KMS-11 (cell line): ENCODE data around the gene GALNT2.
A peak's percentile ranks its signal among the peaks of the same experiment; 100 is the strongest.

Experiments
- H2AFZ ChIP-seq: fragments of 200-600 bp; sonication (generic); 2 replicates; pipeline ENCODE4 v1.6.1; 2016; ENCODE audit warnings: antibody characterized with exemption, mixed run types, low read depth
- H3K27ac ChIP-seq: fragments of 200-600 bp; sonication (generic); 2 replicates; pipeline ENCODE4 v1.6.1; 2016; ENCODE audit warnings: mild to moderate bottlenecking, mixed run types
- H3K27me3 ChIP-seq: fragments of 200-600 bp; sonication (generic); 2 replicates; pipeline ENCODE4 v1.6.1; 2017; ENCODE audit warnings: mild to moderate bottlenecking, low read depth, mixed run types, moderate library complexity; ENCODE audit not compliant: insufficient read depth
- H3K36me3 ChIP-seq: fragments of 200-600 bp; sonication (generic); 2 replicates; pipeline ENCODE4 v1.6.1; 2017; ENCODE audit warnings: mild to moderate bottlenecking, mixed run types; ENCODE audit not compliant: insufficient read depth
- H3K4me1 ChIP-seq: fragments of 200-600 bp; sonication (generic); 2 replicates; pipeline ENCODE4 v1.6.1; 2016; ENCODE audit warnings: mild to moderate bottlenecking, low read depth, mixed run types; ENCODE audit not compliant: poor library complexity, severe bottlenecking
- H3K4me2 ChIP-seq: fragments of 200-600 bp; sonication (generic); 2 replicates; pipeline ENCODE4 v1.7.0; 2016; ENCODE audit warnings: mild to moderate bottlenecking, mixed run types
- H3K4me3 ChIP-seq: fragments of 200-600 bp; sonication (generic); IDR thresholded peaks from 2 replicates; pipeline ENCODE4 v1.6.1; 2017; ENCODE audit warnings: low read depth, low read length, mixed read lengths; ENCODE audit not compliant: insufficient read depth
- H3K79me2 ChIP-seq: fragments of 200-600 bp; sonication (generic); 2 replicates; pipeline ENCODE4 v1.6.1; 2016; ENCODE audit warnings: low read depth, mixed run types; ENCODE audit not compliant: insufficient read depth
- H3K9ac ChIP-seq: fragments of 200-600 bp; sonication (generic); 2 replicates; pipeline ENCODE4 v1.6.1; 2016; ENCODE audit warnings: mild to moderate bottlenecking, mixed run types
- H4K20me1 ChIP-seq: fragments of 200-600 bp; sonication (generic); 2 replicates; pipeline ENCODE4 v1.6.1; 2016; ENCODE audit warnings: mild to moderate bottlenecking, mixed run types; ENCODE audit not compliant: insufficient read depth
- CTCF ChIP-seq: fragments of 200-600 bp; sonication (generic); conservative IDR thresholded peaks from 2 replicates; pipeline ENCODE4 v1.6.1; 2017; ENCODE audit warnings: low read depth, mild to moderate bottlenecking, antibody characterized with exemption, low read length, moderate library complexity, mixed read lengths

GALNT2 gene

DNA sequence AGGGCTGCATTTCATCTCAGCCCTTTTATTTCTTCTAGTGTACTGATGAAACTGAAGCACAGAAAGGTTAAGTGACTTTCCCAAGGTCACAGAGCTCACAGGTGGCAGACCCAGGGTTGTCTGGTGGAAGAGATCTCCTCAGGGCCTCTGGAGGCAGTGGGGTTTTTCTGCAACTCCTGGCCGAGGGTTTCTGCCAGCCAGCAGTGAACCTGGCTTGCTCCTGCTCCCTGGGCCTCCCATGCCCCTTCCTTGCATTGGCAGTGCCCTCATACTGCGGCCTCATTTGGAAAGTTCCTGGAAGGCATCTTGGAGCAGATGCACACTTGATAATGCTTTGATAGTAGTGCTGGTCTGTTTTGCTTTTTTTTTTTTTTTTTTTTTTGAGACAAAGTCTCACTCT is 7.7 kb downstream of the GALNT2 start:
- no peak for TF ChIP-seq CTCF
- Histone ChIP-seq H4K20me1 (peaks cover 52% of the 10 kb centered on the region), H3K9ac (no peak overlapping the region), H3K4me1 (peaks cover 83% of the 10 kb centered on the region), H2AFZ (no peak overlapping the region), H3K36me3 (no peaks in the 10 kb centered on the region), H3K4me2 (peak overlapping the region; percentile 39; the same call in 1 of the 2 replicates), H3K4me3 (no peak overlapping the region), H3K79me2 (peaks cover 100% of the 10 kb centered on the region), H3K27me3 (no peaks in the 10 kb centered on the region), H3K27ac (no peak overlapping the region)

DNA sequence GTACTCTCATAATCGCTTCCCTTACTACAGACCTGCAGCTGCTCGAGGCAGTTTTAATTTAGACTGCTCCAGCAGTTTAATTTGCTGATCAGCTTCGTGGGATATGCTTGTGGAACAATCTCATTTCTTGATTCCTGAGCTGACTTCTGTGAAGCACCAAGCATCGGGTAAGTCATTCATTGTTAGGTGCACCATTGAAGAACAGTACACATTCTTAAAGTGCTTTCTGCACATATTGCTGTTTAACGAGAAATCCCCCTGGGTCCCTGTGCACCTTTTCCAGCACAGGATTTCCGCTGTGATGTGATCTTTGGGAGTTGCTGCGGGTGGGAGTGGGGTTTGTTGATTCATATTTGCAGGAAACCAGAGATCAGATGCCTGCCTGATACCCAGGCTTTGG is 9.1 kb downstream of the GALNT2 start:
- H3K4me2 ChIP-seq: no peak overlapping the region
- H3K9ac ChIP-seq: no peak overlapping the region
- peaks cover 100% of the 10 kb centered on the region for H3K79me2 ChIP-seq
- no peak for TF ChIP-seq CTCF
- H3K27me3 ChIP-seq: no peaks in the 10 kb centered on the region
- peaks cover 78% of the 10 kb centered on the region for H3K4me1 ChIP-seq
- no peak overlapping the region for H2AFZ ChIP-seq
- H3K27ac ChIP-seq: no peak overlapping the region
- no peak overlapping the region for H3K4me3 ChIP-seq
- no peaks in the 10 kb centered on the region for H3K36me3 ChIP-seq
- H4K20me1 ChIP-seq: peaks cover 43% of the 10 kb centered on the region

- H3K4me3 ChIP-seq: no peak overlapping the region
- no peak for TF ChIP-seq CTCF
- no peaks in the 10 kb centered on the region for H3K36me3 ChIP-seq
- H4K20me1 ChIP-seq: peaks cover 36% of the 10 kb centered on the region
- no peak overlapping the region for H3K4me2 ChIP-seq
- H3K9ac ChIP-seq: no peak overlapping the region
- peaks cover 75% of the 10 kb centered on the region for H3K4me1 ChIP-seq
- no peaks in the 10 kb centered on the region for H3K27me3 ChIP-seq
- H2AFZ ChIP-seq: no peak overlapping the region
- peaks cover 100% of the 10 kb centered on the region for H3K79me2 ChIP-seq
- H3K27ac ChIP-seq: no peak overlapping the region
Observed at GRCh38 chr1:230077011-230077410, 10.0 kb downstream of the GALNT2 start.

- Histone ChIP-seq H4K20me1 (peaks cover 34% of the 10 kb centered on the region), H3K36me3 (no peaks in the 10 kb centered on the region), H3K27ac (no peak overlapping the region), H3K79me2 (peaks cover 100% of the 10 kb centered on the region), H3K4me1 (peaks cover 74% of the 10 kb centered on the region), H3K9ac (no peak overlapping the region), H3K4me3 (no peak overlapping the region), H3K27me3 (no peaks in the 10 kb centered on the region), H2AFZ (no peak overlapping the region), H3K4me2 (no peak overlapping the region)
- TF ChIP-seq CTCF: no peak
Observed at GRCh38 chr1:230077436-230078213, 10.6 kb downstream of the GALNT2 start.
